GM19240 (cell line): Measurements from ENCODE around the gene SUZ12.
"Not testable (repeated sequence)": the region's sequence is repeated elsewhere in the genome, so short reads cannot be mapped to it uniquely, and the experiment has no call there.

ENCODE experiments used
- DNase-seq: peaks from one replicate; pipeline ENCODE4 v3.0.0; 2011; ENCODE audit warnings: low spot score; ENCODE audit not compliant: insufficient read length

Gene SUZ12

GRCh38 chr17:32040246-32040645, 103.4 kb downstream of the SUZ12 start:
- not testable (repeated sequence) for DNase-seq

GRCh38 chr17:32041306-32041875, 104.6 kb downstream of the SUZ12 start:
- DNase-seq = not testable (repeated sequence)

- not testable (repeated sequence) for DNase-seq
Observed at GRCh38 chr17:32042266-32042665, 105.5 kb downstream of the SUZ12 start.

- not testable (repeated sequence) for DNase-seq
Observed at GRCh38 chr17:32045611-32046010, 108.8 kb downstream of the SUZ12 start.

GRCh38 chr17:32047663-32048062, 110.9 kb downstream of the SUZ12 start:
- DNase-seq = not testable (repeated sequence)
